Measurements from ENCODE around the gene HOOK2.

HOOK2 gene

DNA sequence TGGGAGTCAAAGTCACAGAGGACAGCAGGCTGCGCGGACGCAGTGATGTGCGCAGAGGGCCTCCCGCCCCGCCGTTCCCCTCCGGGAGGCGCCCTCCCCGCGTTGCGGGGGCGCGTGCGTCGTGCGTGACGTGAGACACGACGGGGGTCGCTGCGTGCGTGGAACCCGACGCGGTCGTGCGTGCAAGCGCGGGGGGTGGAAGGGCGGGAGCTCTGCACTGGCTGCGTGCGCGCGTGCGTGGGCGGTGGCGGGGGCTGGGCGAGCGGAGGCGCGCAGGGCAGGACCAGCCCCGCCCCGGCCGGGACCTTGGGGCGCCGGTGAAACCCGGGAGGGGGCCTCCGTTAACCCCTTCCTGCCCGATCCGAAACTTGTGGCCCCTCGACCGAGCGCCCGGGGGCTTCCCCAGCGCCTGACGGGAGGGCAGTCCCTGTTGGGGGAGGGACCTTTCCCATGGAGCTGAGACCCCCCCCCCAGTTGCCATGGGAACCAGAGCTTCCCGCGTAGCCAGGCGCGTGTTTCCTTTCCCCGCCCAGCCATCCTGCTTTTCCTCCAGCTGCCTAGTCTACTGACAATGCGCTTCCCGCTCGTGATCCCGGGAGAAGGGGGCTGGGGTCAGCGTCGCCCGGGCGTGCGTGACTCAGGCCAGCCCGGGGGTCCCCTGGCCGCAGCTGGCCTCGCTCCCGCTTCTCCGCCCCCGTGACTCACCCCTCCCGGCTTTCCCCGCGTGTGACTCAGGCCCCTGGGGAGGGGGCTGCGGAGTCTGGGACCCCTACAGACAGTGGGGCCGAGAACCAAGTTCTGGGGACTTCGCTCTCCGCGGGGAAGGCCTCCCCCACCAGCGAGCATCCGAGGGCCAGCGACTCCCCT is 7.3 kb upstream of the HOOK2 start:
- Histone ChIP-seq H3K4me3 (ENCODE audit: low read length in 2 of 2) (peak overlapping the region; percentile 67 to 80), H3K27ac (ENCODE audit: low read depth in 2 of 2, low read length in 2 of 2) (peak overlapping the region; percentile 100), H3K9me3 (ENCODE audit: control insufficient read depth in 2 of 2, low read length in 2 of 2) (no peaks in the 10 kb centered on the region), H3K36me3 (ENCODE audit: control insufficient read depth in 2 of 2, insufficient read depth in 2 of 2, low read length in 2 of 2) (no peaks in the 10 kb centered on the region), H3K27me3 (ENCODE audit: control insufficient read depth in 2 of 2, insufficient read depth in 2 of 2, low read length in 2 of 2) (no peaks in the 10 kb centered on the region), H3K9ac (ENCODE audit: low read depth in 1 of 2, low read length in 2 of 2) (peak overlapping the region; percentile 78 to 94), H3K4me1 (ENCODE audit: control insufficient read depth in 2 of 2, insufficient read depth in 2 of 2, low read length in 2 of 2) (peaks cover 66 to 70% of the 10 kb centered on the region in 2 donors)

DNA sequence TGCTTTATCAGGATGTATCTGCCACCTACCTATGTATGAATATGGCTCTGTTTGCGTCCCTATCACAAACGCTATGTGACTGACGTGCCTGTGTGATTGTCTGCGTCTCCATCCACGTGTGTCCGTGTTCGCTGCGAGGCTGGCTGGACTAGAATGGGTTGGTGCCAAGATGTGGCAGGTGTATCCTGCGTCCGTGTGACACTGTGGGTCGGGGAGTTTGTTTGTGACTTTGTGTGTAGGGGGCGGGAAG is 6.7 kb upstream of the HOOK2 start:
- peak overlapping the region; percentile 78 to 94 for H3K9ac ChIP-seq (ENCODE audit: low read depth in 1 of 2, low read length in 2 of 2)
- H3K27me3 ChIP-seq (ENCODE audit: control insufficient read depth in 2 of 2, insufficient read depth in 2 of 2, low read length in 2 of 2) = no peaks in the 10 kb centered on the region
- peak overlapping the region; percentile 100 for H3K27ac ChIP-seq (ENCODE audit: low read depth in 2 of 2, low read length in 2 of 2)
- no peaks in the 10 kb centered on the region for H3K36me3 ChIP-seq (ENCODE audit: control insufficient read depth in 2 of 2, insufficient read depth in 2 of 2, low read length in 2 of 2)
- peak overlapping the region; percentile 67 to 80 for H3K4me3 ChIP-seq (ENCODE audit: low read length in 2 of 2)
- H3K9me3 ChIP-seq (ENCODE audit: control insufficient read depth in 2 of 2, low read length in 2 of 2) = no peaks in the 10 kb centered on the region
- peaks cover 65 to 69% of the 10 kb centered on the region in 2 donors for H3K4me1 ChIP-seq (ENCODE audit: control insufficient read depth in 2 of 2, insufficient read depth in 2 of 2, low read length in 2 of 2)

DNA sequence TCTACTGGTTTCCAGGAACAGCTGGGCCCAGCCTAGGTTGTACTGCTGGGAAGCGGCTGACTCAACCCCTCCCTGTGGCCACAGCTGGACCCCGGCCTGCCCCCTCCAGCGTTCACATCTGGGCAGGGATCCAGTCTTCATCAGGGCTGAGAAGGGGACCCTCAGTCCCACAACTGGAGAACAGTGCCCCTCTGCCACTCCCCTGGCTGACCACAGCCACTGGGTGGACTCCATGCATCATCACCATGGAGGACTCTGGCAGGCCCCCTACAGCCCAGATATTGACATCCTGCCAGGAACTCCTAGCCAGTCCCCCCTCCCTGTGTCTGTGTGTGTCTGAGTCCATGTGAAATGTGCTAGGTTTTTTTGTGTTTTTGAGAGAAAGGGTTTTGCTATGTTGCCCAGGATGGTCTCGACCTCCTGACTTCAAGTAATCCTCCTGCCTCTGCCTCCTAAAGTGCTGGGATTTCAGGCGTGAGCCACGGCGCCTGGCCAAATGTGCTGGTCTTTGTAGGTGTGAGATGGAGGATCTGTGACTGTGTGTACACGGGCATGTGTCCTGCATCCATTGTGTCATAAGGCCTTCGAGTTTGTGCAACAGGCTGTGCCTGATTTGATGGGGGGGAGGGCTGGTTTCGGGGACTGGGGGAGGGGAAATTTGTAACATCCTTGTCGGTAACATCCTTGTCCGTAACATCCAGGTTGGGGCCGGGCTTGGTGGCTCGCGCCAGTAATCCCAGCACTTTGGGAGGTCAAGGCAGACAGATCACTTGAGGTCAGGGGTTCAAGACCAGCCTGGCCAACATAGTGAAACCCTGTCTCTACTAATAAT is 4.0 kb upstream of the HOOK2 start:
- no peaks in the 10 kb centered on the region for H3K9me3 ChIP-seq (ENCODE audit: control insufficient read depth in 2 of 2, low read length in 2 of 2)
- peak overlapping the region in 1 of 2 donors; percentile 80 for H3K9ac ChIP-seq (ENCODE audit: low read depth in 1 of 2, low read length in 2 of 2)
- peak overlapping the region; percentile 85 to 97 for H3K27ac ChIP-seq (ENCODE audit: low read depth in 2 of 2, low read length in 2 of 2)
- peak overlapping the region; percentile 34 to 87 for H3K4me3 ChIP-seq (ENCODE audit: low read length in 2 of 2)
- no peaks in the 10 kb centered on the region for H3K36me3 ChIP-seq (ENCODE audit: control insufficient read depth in 2 of 2, insufficient read depth in 2 of 2, low read length in 2 of 2)
- H3K27me3 ChIP-seq (ENCODE audit: control insufficient read depth in 2 of 2, insufficient read depth in 2 of 2, low read length in 2 of 2) = no peaks in the 10 kb centered on the region
- peaks cover 47 to 50% of the 10 kb centered on the region in 2 donors for H3K4me1 ChIP-seq (ENCODE audit: control insufficient read depth in 2 of 2, insufficient read depth in 2 of 2, low read length in 2 of 2)

DNA sequence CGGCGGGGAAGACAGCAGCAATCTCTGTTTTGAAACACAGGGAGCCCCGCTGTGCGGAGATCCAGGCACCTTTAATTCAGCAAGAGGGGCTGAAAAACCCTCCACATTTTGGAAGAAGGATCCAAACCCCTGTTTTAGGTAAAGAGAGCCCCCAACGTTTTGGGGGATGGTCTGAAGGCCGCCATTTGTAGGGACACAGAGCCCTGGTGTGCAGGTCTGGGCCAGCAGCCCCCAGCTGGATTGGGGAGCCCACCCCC is 3.5 kb upstream of the HOOK2 start:
- peak overlapping the region; percentile 69 to 87 for H3K4me3 ChIP-seq (ENCODE audit: low read length in 2 of 2)
- no peaks in the 10 kb centered on the region for H3K36me3 ChIP-seq (ENCODE audit: control insufficient read depth in 2 of 2, insufficient read depth in 2 of 2, low read length in 2 of 2)
- peak overlapping the region; percentile 85 to 97 for H3K27ac ChIP-seq (ENCODE audit: low read depth in 2 of 2, low read length in 2 of 2)

DNA sequence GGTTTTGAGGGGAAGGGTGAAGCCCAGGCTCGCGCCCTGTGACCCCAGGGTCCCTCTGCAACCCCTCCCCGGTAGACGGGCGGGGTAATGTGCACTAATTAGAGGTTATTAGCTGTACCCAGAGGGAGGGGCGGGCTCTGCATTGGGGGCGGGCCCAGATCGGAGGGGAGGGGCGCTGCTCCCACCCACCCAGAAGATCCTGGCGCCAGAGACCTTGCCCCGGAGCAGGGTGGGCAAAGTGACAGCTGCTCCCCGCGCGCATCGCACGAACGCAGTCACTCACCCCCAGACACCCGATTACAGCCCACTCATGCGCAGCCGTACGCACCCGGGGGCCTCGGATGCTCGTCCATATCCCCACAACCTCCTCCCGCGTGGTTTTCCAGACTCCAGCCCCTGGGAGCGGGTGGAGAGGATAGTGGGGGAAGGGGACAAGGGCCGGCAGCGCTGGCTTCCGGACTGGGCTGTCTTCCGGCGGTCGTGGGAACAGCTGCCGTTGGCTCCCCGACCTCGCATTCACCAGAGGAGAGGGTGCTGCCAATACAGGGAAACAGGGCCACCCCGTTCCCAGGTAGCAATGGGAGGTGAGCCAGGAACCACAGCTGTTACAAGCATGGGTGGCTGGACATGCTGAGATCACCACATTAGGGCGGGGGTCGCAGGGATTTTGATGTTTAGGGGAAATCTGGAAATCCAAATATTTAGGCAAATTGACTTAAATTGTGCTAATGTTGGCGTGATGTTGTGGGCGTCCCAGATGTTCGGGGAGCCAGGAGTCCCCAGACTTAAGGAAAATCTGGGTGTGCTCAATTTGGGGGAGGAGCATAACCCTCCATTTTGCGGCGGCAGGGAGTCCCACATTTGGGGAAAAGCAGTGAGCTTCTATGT is 2.9 kb upstream of the HOOK2 start:
- Histone ChIP-seq H3K9me3 (ENCODE audit: control insufficient read depth in 2 of 2, low read length in 2 of 2) (no peaks in the 10 kb centered on the region), H3K27me3 (ENCODE audit: control insufficient read depth in 2 of 2, insufficient read depth in 2 of 2, low read length in 2 of 2) (no peaks in the 10 kb centered on the region), H3K36me3 (ENCODE audit: control insufficient read depth in 2 of 2, insufficient read depth in 2 of 2, low read length in 2 of 2) (no peaks in the 10 kb centered on the region), H3K4me3 (ENCODE audit: low read length in 2 of 2) (peak overlapping the region; percentile 69 to 87), H3K4me1 (ENCODE audit: control insufficient read depth in 2 of 2, insufficient read depth in 2 of 2, low read length in 2 of 2) (peaks cover 37 to 45% of the 10 kb centered on the region in 2 donors), H3K9ac (ENCODE audit: low read depth in 1 of 2, low read length in 2 of 2) (peak overlapping the region; percentile 80 to 94), H3K27ac (ENCODE audit: low read depth in 2 of 2, low read length in 2 of 2) (peak overlapping the region; percentile 85 to 97)

More for the DNA sequence above, 3.5 kb upstream of the HOOK2 start:
- peak overlapping the region in 1 of 2 donors; percentile 80 for H3K9ac ChIP-seq (ENCODE audit: low read depth in 1 of 2, low read length in 2 of 2)
- H3K9me3 ChIP-seq (ENCODE audit: control insufficient read depth in 2 of 2, low read length in 2 of 2) = no peaks in the 10 kb centered on the region
- H3K27me3 ChIP-seq (ENCODE audit: control insufficient read depth in 2 of 2, insufficient read depth in 2 of 2, low read length in 2 of 2) = no peaks in the 10 kb centered on the region
- H3K4me1 ChIP-seq (ENCODE audit: control insufficient read depth in 2 of 2, insufficient read depth in 2 of 2, low read length in 2 of 2) = peaks cover 42 to 47% of the 10 kb centered on the region in 2 donors

DNA sequence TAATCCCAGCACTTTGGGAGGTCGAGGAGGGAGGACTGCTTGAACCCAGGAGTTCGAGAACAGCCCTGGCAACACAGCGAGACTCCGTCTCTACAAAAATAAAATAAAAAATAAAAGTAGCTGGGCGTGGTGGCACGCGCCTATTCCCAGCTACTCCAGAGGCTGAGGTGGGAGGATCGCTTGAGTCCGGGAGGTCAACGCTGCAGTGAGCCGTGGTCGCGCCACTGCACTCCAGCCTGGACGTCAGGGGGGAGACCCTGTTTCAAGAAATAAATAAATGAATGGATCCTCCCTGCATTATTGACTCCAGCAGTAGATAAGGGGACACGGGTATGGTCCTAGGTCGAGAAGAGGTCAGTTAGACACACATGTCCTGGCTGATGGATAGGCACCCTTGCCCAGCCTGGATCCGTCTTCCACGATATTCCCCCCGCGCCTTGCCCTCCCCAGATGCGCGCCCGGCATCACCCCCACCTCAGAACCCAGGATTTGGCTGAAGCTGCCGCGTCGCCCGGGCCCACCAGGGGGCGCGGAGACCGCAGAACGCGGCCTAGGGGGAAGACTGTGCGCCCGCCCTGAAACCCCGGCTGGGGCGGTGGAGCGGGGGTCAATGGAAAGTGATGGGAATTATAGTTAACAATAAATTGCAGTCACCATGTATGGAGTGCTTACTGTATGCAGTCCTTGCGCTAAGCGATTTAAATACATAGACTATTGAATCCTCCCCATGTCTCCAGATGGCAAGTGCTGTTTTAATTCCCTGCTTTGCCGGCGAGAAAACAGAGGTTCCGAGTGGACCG is 2.1 kb upstream of the HOOK2 start:
- H3K9me3 ChIP-seq (ENCODE audit: control insufficient read depth in 2 of 2, low read length in 2 of 2) = no peaks in the 10 kb centered on the region
- no peaks in the 10 kb centered on the region for H3K36me3 ChIP-seq (ENCODE audit: control insufficient read depth in 2 of 2, insufficient read depth in 2 of 2, low read length in 2 of 2)
- H3K27me3 ChIP-seq (ENCODE audit: control insufficient read depth in 2 of 2, insufficient read depth in 2 of 2, low read length in 2 of 2) = no peaks in the 10 kb centered on the region
- H3K9ac ChIP-seq (ENCODE audit: low read depth in 1 of 2, low read length in 2 of 2) = peak overlapping the region; percentile 80 to 94
- H3K4me1 ChIP-seq (ENCODE audit: control insufficient read depth in 2 of 2, insufficient read depth in 2 of 2, low read length in 2 of 2) = peaks cover 31 to 38% of the 10 kb centered on the region in 2 donors
- H3K4me3 ChIP-seq (ENCODE audit: low read length in 2 of 2) = peak overlapping the region; percentile 69 to 87
- H3K27ac ChIP-seq (ENCODE audit: low read depth in 2 of 2, low read length in 2 of 2) = peak overlapping the region; percentile 85 to 97

DNA sequence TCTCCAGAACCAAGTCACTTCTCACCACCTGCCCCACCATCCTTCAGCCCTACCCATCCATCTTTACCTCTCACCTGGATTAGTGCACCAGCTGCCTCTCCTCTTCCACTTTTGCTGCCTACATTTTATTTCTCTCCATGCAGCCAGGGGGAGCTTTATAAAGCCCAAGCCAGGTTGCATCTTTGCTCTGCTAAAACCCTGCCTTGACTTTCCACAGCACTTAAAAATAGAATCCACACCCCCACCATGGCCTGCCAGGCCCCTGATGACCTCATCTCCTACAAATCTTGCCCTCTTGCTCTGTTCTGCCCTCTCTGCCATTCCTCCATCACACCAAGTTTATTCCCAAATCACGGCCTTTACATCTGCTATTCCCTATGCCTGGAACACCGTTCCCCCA is 1.8 kb downstream of the HOOK2 start:
- H3K4me3 ChIP-seq (ENCODE audit: low read length in 2 of 2) = no peak overlapping the region
- H3K9me3 ChIP-seq (ENCODE audit: control insufficient read depth in 2 of 2, low read length in 2 of 2) = no peaks in the 10 kb centered on the region
- H3K27me3 ChIP-seq (ENCODE audit: control insufficient read depth in 2 of 2, insufficient read depth in 2 of 2, low read length in 2 of 2) = no peaks in the 10 kb centered on the region
- H3K36me3 ChIP-seq (ENCODE audit: control insufficient read depth in 2 of 2, insufficient read depth in 2 of 2, low read length in 2 of 2) = peaks cover 0 to 3% of the 10 kb centered on the region in 2 donors
- no peak overlapping the region for H3K27ac ChIP-seq (ENCODE audit: low read depth in 2 of 2, low read length in 2 of 2)
- no peak overlapping the region for H3K9ac ChIP-seq (ENCODE audit: low read depth in 1 of 2, low read length in 2 of 2)
- peaks cover 27 to 30% of the 10 kb centered on the region in 2 donors for H3K4me1 ChIP-seq (ENCODE audit: control insufficient read depth in 2 of 2, insufficient read depth in 2 of 2, low read length in 2 of 2)

DNA sequence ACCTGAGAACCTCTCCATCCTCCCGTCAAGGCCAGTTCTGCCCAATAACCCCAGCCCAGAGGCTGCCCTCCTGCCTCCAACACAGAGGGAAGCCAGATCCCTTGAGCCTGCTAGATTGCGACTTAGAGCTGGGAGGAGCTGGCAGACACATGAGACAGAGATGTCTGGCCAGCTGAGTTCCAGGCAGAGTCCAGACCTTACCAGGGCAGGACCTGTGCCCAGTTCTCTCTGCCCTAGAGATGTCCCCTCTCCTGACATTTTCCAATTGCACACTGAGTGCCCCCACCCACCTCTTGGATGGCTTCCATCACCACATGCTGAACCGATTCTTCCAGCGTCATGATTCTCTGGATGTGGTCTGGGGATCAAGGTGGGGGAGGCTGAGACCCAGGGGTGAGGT is 3.0 kb downstream of the HOOK2 start:
- peaks cover 18 to 23% of the 10 kb centered on the region in 2 donors for H3K4me1 ChIP-seq (ENCODE audit: control insufficient read depth in 2 of 2, insufficient read depth in 2 of 2, low read length in 2 of 2)
- H3K9ac ChIP-seq (ENCODE audit: low read depth in 1 of 2, low read length in 2 of 2) = no peak overlapping the region
- H3K4me3 ChIP-seq (ENCODE audit: low read length in 2 of 2) = no peak overlapping the region
- H3K27me3 ChIP-seq (ENCODE audit: control insufficient read depth in 2 of 2, insufficient read depth in 2 of 2, low read length in 2 of 2) = no peaks in the 10 kb centered on the region
- peaks cover 4 to 9% of the 10 kb centered on the region in 2 donors for H3K36me3 ChIP-seq (ENCODE audit: control insufficient read depth in 2 of 2, insufficient read depth in 2 of 2, low read length in 2 of 2)
- H3K27ac ChIP-seq (ENCODE audit: low read depth in 2 of 2, low read length in 2 of 2) = no peak overlapping the region
- no peaks in the 10 kb centered on the region for H3K9me3 ChIP-seq (ENCODE audit: control insufficient read depth in 2 of 2, low read length in 2 of 2)

DNA sequence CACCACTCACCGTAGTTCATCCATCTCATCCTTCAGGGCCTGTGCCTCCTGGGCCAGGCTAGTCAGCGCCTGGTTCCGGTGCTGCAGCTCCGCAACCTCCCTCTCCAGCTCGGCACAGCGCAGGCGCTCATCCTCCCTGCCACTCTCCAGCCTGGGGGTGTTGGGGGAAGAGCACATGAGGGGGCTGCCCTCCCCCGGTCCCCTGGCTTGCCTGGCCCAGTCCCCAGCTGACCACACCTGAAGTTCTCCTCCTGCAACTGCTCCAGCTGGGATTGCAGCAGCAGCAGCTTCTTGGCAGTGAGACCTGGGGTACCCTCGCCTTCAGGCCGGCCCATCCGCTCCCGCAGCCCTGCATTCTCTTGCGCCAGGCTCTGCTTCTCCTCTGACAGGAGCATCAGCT is 4.4 kb downstream of the HOOK2 start:
- no peak overlapping the region for H3K4me3 ChIP-seq (ENCODE audit: low read length in 2 of 2)
- H3K9me3 ChIP-seq (ENCODE audit: control insufficient read depth in 2 of 2, low read length in 2 of 2) = no peaks in the 10 kb centered on the region
- no peaks in the 10 kb centered on the region for H3K27me3 ChIP-seq (ENCODE audit: control insufficient read depth in 2 of 2, insufficient read depth in 2 of 2, low read length in 2 of 2)
- no peak overlapping the region for H3K27ac ChIP-seq (ENCODE audit: low read depth in 2 of 2, low read length in 2 of 2)
- no peak overlapping the region for H3K9ac ChIP-seq (ENCODE audit: low read depth in 1 of 2, low read length in 2 of 2)
- H3K4me1 ChIP-seq (ENCODE audit: control insufficient read depth in 2 of 2, insufficient read depth in 2 of 2, low read length in 2 of 2) = peaks cover 16 to 23% of the 10 kb centered on the region in 2 donors
- H3K36me3 ChIP-seq (ENCODE audit: control insufficient read depth in 2 of 2, insufficient read depth in 2 of 2, low read length in 2 of 2) = peaks cover 4 to 11% of the 10 kb centered on the region in 2 donors
